Measurements from ENCODE around the gene SAP130.

Gene SAP130

DNA sequence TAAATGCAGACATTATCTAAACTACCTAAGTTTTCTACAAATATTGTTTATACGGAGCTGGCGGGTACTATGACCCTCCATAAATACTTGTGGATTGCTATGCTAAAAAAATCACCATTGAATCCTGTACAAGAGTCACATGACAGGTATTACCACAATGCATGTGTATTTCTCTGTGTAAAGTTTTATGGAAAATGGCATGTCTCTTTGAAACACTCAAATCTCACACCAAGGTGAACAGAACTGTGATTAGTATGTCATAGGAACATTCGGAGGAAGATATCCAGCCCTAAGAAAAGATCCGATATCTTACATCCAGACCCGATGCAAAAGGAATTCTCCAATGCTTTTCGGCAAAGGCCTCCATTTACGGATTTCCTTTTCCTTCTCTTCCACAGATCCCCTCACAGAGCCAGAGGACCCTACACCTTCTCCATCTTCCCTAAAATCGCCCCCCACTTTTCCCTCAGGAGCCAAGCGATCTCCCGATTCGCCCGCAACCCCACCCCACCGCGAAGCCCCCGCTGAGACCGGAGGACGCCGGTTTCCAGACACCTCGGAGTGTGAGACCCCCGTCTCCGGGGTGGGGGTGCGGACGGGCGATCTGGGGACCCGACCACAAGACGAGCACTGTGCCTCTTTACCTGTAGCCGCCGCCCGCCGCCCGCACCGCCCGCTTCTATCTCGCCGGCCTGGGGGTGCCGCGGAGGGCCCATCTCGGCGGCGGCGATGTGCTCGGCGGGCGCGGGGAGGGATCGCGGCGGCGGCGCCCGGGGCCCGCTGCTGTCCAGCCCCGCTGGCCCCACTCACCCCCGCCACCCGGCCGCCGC lies 1.2 kb downstream of the SAP130 start:
- H3K27ac ChIP-seq, result no peak overlapping the region
- TF ChIP-seq CTCF (IDR thresholded peaks at IDR 0.05) (no peak), ZFX (IDR thresholded peaks at IDR 0.05; ENCODE audit: borderline replicate concordance) (no peak)

DNA sequence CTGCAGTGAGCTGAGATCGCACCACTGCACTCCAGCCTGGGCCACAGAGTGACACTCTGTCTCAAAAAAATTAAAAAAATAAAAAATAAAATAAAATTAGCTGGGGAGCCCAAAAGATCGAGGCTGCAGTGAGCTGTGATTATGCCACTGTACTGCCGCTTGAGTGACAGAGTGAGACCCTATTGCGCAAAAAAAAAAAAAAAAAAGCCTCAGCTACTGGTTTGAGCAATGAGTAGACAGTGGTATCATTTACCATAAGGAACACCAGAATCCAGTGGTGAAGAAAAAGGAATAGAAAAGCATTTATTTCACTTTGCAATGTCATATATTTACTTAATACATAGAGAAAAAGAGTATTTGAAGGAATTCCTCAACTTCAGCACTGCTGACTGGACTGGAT lies 3.0 kb downstream of the SAP130 start:
- TF ChIP-seq ZFX (IDR thresholded peaks at IDR 0.05; ENCODE audit: borderline replicate concordance) (no peak), CTCF (IDR thresholded peaks at IDR 0.05) (no peak)
- H3K27ac ChIP-seq, result no peak overlapping the region

DNA sequence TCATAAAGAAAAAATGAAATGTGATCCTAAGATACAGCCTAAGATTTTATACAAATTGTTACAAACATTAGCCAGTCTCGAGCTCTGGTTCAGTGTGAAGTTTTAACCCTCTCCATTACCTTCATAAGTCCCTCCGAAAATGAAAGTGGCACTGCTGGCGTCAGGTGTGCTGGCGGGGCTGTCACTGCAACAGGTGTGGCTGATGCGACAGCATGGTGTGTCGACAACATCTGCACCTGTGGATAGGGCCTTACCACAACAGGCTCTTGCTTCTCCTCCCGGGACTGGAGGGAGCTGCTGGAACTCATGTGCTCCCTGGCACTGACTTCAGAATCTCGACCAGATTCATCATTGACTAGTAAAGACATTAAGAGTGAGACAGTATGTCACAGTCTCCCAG lies 10.3 kb downstream of the SAP130 start:
- no peak overlapping the region for H3K27ac ChIP-seq
- no peak for TF ChIP-seq CTCF (IDR thresholded peaks at IDR 0.05)
- no peak for TF ChIP-seq ZFX (IDR thresholded peaks at IDR 0.05; ENCODE audit: borderline replicate concordance)

DNA sequence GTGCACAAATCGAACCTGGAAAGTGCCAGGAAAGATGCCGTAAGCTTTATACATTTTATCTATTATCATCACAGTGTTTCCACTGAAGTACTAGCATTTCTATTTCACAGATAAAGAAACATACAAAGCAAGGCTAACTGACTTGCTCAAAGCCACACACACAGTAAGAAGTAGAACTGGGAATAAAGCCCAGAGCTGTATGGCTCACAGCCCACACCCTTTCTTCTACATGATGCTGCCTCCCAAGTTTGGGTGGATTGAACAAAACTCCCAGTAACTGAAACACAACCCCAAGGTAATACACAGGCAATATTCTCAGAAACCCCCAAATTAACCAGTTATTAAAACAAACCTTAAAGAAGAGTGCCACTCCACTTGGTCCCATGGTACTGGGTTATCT lies 11.2 kb downstream of the SAP130 start:
- H3K27ac ChIP-seq, result no peak overlapping the region
- TF ChIP-seq ZFX (IDR thresholded peaks at IDR 0.05; ENCODE audit: borderline replicate concordance) (no peak), CTCF (IDR thresholded peaks at IDR 0.05) (no peak)

GRCh38 chr2:128012698-128013097 lies 15.2 kb downstream of the SAP130 start:
- TF ChIP-seq ZFX (IDR thresholded peaks at IDR 0.05; ENCODE audit: borderline replicate concordance) (no peak), CTCF (IDR thresholded peaks at IDR 0.05) (no peak)
- H3K27ac ChIP-seq, result no peak overlapping the region

DNA sequence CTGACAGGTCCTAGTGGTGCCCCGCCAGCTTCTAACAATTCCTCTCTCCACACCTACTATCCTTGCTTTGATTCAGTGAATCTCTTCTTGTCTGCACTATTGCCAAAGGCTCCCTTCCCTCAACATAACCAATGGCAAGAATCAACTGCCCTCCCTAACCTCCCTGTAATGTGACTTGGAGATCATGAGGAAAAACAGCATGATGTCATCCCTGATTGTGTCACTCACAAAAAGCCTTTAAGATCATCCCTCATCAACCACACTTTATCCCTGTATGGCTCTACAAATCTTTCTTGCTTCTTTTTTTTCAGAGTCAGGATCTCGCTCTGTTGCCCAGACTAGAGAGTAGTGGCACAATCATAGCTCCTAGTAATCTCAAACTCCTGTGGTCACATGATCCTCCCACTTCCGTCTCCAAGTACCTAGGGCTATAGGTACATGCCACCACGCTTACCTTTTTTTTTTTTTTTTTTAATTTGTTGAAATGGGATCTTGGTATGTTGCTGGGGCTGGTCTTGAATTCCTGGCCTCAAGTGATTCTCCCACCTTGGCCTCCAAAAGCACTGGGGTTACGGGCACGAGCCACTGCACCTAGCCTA lies 19.7 kb downstream of the SAP130 start:
- TF ChIP-seq CTCF (IDR thresholded peaks at IDR 0.05), result no peak
- TF ChIP-seq ZFX (IDR thresholded peaks at IDR 0.05; ENCODE audit: borderline replicate concordance), result no peak
- no peak overlapping the region for H3K27ac ChIP-seq

- H3K27ac ChIP-seq, result no peak overlapping the region
- TF ChIP-seq CTCF (IDR thresholded peaks at IDR 0.05), result no peak
- TF ChIP-seq ZFX (IDR thresholded peaks at IDR 0.05; ENCODE audit: borderline replicate concordance), result no peak
Observed at GRCh38 chr2:128004509-128004908, 23.4 kb downstream of the SAP130 start.

Measured in 22Rv1 (cell line).